HEK293T (cell line): ENCODE data around the gene FAM151A.

Source experiments
- CTCF ChIA-PET: fragments of 350-600 bp; formaldehyde crosslinking; extraction: SDS; loops from one replicate; lab custom pipeline; 2021; ENCODE audit warnings: antibody characterized with exemption, inconsistent platforms; lab: Yijun Ruan, JAX
- POLR2A ChIA-PET: fragments of 350-600 bp; formaldehyde crosslinking; extraction: SDS; loops from one replicate; lab custom pipeline; 2020; ENCODE audit warnings: antibody characterized with exemption, inconsistent platforms; lab: Yijun Ruan, JAX
- DNase-seq: peaks from one replicate; pipeline ENCODE4 v3.0.0; 2012; ENCODE audit warnings: mixed read lengths; ENCODE audit errors: extremely low spot score
- ARNT ChIP-seq: fragments of 450-650 bp; IDR thresholded peaks from 2 replicates; pipeline ENCODE4 v1.6.1; 2017; ENCODE audit warnings: mild to moderate bottlenecking
- BHLHE40 ChIP-seq: fragments of 450-650 bp; IDR thresholded peaks from 2 replicates; pipeline ENCODE4 v1.6.1; 2016; ENCODE audit warnings: mild to moderate bottlenecking, moderate library complexity, borderline replicate concordance
- CTBP1 ChIP-seq: fragments of 450-650 bp; IDR thresholded peaks from 2 replicates; pipeline ENCODE4 v1.6.1; 2016; ENCODE audit warnings: borderline replicate concordance
- ELF4 ChIP-seq: fragments of 450-650 bp; IDR thresholded peaks from 2 replicates; pipeline ENCODE4 v1.6.1; 2017; ENCODE audit warnings: antibody characterized with exemption
- FOXA1 ChIP-seq: fragments of 450-650 bp; IDR thresholded peaks from 2 replicates; pipeline ENCODE4 v1.6.1; 2016; ENCODE audit warnings: mild to moderate bottlenecking
- FOXK2 ChIP-seq: fragments of 450-650 bp; IDR thresholded peaks from 2 replicates; pipeline ENCODE4 v1.6.1; 2016; ENCODE audit warnings: mild to moderate bottlenecking
- FOXM1 ChIP-seq: fragments of 450-650 bp; IDR thresholded peaks from 2 replicates; pipeline ENCODE4 v1.6.1; 2017; ENCODE audit warnings: mild to moderate bottlenecking, borderline replicate concordance
- HDGF ChIP-seq: fragments of 450-650 bp; IDR thresholded peaks from 2 replicates; pipeline ENCODE4 v1.6.1; 2017; ENCODE audit warnings: antibody characterized with exemption, borderline replicate concordance
- L3MBTL2 ChIP-seq: fragments of 450-650 bp; conservative IDR thresholded peaks from 2 replicates; pipeline ENCODE4 v1.6.1; 2016; ENCODE audit warnings: mild to moderate bottlenecking
- LEF1 ChIP-seq: fragments of 450-650 bp; IDR thresholded peaks from 2 replicates; pipeline ENCODE4 v1.6.1; 2017; ENCODE audit warnings: mild to moderate bottlenecking, borderline replicate concordance
- NFRKB ChIP-seq: fragments of 450-650 bp; IDR thresholded peaks from 2 replicates; pipeline ENCODE4 v1.6.1; 2016; ENCODE audit warnings: mild to moderate bottlenecking, moderate library complexity
- SP1 ChIP-seq: fragments of 450-650 bp; IDR thresholded peaks from 2 replicates; pipeline ENCODE4 v1.6.1; 2017
- SUZ12 ChIP-seq: fragments of 450-650 bp; IDR thresholded peaks from 2 replicates; pipeline ENCODE4 v1.6.1; 2016; ENCODE audit warnings: mild to moderate bottlenecking
- TARDBP ChIP-seq: fragments of 450-650 bp; IDR thresholded peaks from 2 replicates; pipeline ENCODE4 v1.6.1; 2016
- ZNF384 ChIP-seq: fragments of 450-650 bp; IDR thresholded peaks from 2 replicates; pipeline ENCODE4 v1.6.1; 2016
- TF ChIP-seq, protein P1 (sequence below): fragments of 450-650 bp; IDR thresholded peaks from 2 replicates; pipeline ENCODE4 v1.6.1; 2016

Gene FAM151A

DNA sequence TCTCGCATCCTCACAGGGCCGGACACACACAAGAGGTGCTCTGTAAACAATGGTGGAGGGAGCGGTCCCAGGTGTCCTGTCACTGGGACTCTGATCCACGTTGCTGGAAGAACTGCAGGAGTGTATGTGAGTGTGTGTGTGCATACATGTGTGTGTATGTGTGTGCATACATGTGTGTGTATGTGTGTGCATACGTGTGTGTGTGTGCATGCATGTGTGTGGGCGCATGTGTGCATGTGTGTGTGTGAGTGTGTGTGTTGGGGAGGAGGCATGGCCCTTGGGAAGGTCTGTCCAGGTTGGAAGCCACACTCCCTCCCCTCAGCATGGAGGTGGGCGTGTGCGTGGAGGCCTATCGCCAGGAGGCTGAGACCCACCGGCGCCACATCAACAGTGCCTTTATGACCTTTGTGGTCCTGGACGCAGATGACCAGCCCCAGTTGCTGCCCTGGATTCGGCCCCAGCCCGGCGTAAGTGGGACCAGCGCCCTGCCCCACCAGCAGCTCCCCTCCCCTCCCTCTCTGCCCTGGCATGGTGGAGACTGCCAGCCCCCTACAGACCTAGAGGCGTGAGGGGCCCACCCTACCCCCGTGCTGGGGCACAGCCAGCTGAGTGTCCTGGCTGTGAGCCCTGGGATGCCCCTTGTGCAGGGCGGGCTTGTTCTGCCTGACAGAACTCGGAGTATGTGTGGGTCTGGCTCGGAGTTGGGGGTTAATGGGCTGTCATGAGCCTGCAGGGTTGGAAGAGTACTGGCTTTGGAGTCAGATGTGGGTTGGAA is 22.2 kb downstream of the FAM151A start:
- ChIA-PET CTCF (interaction anchor here (0.6 kb wide), 1 partner anchor 538 kb away, joined by 6 read pairs; no protein-coding TSS in a partner anchor), POLR2A (no interaction called here)
- no peak for DNase-seq
- no peak for TF ChIP-seq SP1
- no peak for TF ChIP-seq FOXK2
- TF ChIP-seq, protein P1, sequence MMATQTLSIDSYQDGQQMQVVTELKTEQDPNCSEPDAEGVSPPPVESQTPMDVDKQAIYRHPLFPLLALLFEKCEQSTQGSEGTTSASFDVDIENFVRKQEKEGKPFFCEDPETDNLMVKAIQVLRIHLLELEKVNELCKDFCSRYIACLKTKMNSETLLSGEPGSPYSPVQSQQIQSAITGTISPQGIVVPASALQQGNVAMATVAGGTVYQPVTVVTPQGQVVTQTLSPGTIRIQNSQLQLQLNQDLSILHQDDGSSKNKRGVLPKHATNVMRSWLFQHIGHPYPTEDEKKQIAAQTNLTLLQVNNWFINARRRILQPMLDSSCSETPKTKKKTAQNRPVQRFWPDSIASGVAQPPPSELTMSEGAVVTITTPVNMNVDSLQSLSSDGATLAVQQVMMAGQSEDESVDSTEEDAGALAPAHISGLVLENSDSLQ, result no peak

DNA sequence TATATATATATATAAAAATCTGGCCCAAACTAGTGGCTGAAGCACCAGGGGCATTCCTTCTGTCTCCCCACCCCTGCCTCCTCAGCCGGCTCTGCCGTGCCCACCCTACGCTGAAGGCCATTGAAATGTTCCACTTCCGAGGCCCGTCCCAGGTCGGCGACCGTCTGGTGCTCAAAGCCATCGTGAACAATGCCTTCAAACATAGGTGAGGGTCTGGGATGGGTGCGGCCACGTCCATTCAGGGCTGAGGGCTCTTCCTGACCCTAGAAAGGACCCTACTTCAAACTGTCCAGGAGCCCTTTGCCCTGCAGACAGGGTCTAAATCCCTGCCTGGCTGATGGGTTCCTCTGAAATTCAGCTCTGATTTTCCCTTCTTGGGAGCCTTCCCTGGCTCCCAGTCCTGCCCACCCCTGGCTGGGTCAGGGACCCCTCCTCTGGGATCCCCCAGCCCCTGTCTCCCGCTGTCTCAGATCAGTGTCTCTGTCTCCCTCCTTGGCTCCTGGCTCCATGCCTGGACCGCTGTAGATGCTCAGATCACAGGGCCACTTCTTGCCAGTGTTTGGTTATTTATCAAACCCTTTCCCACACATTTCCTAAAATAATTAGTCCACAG is 24.0 kb downstream of the FAM151A start:
- no peak for TF ChIP-seq ZNF384
- TF ChIP-seq NFRKB, result no peak
- TF ChIP-seq, protein P1, result no peak
- no peak for TF ChIP-seq FOXA1
- no peak for TF ChIP-seq SUZ12
- no peak for TF ChIP-seq SP1
- TF ChIP-seq BHLHE40, result no peak
- TF ChIP-seq FOXM1, result no peak
- TF ChIP-seq LEF1, result no peak
- DNase-seq, result no peak
- ChIA-PET POLR2A (no interaction called here), CTCF (no interaction called here)

DNA sequence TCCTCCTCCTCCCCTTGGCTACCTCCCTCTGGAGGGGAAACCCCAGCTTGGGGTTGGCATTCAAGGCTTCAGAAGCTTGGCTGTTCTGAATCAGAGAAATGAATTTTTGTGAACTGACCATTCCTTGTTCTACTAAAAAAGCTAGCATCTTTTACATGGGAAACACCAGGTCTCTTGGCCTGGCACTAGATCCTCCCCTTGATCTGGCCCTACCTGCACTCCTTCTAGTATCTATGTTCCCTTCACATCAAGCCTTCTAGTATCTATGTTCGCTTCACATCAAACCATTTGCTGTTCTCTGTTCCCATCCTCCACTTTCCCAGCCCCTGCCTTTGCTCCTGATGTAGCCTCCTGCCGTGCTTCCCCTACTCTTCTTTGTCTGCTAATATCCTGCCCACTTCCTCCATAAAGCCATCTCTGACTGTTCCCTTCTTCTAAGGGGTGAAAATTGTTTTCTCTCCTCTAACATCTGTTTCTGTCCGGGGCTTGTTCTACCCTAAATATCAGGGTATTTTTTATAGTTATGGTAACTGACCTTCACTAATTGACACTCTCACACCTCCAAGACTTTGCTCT is 25.8 kb downstream of the FAM151A start:
- CTCF ChIA-PET, result no interaction called here
- TF ChIP-seq ZNF384 (no peak), SP1 (no peak), ARNT (no peak), FOXA1 (no peak), NFRKB (no peak), BHLHE40 (no peak), CTBP1 (no peak), L3MBTL2 (no peak), TARDBP (no peak), FOXK2 (no peak), ELF4 (no peak), LEF1 (no peak), SUZ12 (no peak), FOXM1 (no peak), HDGF (no peak)
- TF ChIP-seq, protein P1, result no peak
- POLR2A ChIA-PET, result no interaction called here
- no peak for DNase-seq

DNA sequence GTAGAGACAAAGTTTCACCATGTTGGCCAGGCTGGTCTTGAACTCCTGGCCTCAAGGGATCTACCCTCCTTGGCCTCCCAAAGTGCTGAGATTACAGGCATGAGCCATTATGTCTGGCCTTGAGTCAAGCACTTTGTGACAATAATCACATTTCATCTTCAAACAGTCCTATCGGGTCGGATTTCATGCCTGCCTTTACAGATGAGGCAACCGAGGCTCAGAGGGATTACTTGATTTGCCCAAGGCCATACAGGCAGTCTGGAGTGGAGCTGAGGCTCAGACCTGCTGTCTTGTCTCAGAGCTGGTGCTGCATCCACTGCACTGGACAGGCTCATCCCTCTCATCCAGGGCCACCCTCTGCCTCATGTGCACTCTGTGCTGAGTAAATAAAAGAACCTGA is 26.6 kb downstream of the FAM151A start:
- ChIA-PET CTCF (no interaction called here), POLR2A (no interaction called here)
- TF ChIP-seq FOXA1, result no peak
- DNase-seq, result no peak

DNA sequence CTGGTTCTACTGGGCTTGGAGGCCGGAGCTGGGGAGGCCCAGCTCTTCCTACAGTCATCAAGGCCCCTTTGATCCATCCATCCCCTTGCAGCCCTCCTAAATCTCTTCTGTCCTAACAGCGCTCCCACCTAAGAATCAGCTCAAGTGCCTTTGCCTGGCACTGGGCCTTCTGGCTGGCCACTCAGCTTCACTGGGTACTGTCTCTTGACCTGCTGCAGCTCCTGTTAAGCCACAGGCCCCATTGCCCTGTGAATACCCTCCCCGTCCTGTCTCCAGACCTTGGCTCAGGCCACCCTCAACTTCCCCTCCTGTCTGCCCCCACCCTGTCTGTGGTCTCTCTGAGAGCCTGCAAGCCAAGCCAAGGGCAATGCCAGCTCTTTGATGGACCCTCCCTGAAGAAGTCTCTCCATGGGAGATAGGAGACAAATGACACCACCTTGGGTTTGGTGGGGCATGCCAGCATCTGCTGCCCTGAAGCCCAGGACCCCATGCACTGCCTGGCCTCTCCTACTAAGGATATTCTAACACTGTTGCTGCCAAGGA is 27.3 kb downstream of the FAM151A start:
- ChIA-PET POLR2A (no interaction called here), CTCF (no interaction called here)
- TF ChIP-seq TARDBP (no peak), LEF1 (no peak), CTBP1 (no peak), FOXA1 (no peak), FOXM1 (no peak), ELF4 (no peak), L3MBTL2 (no peak), ARNT (no peak), SP1 (no peak)
- TF ChIP-seq, protein P1, result no peak
- no peak for DNase-seq

DNA sequence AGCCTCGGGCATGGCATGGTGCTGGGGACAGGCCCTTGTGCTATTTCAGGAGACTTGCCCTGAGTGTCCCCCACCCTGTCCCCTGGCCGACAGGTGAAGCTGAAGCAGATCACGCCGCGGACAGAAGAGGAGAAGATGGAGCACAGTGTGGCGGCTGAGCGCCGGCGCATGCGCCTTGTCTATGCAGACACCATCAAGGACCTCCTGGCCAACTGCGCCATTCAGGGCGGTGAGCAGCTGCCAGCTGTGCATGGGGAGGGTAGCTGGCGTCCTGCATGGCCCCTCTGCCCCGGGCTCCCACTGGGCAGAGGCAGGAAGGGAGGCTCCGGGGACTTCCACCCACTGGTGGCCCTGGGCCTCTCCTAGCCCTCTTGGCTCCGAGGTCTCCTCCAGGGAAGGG is 28.9 kb downstream of the FAM151A start:
- ChIA-PET POLR2A (no interaction called here), CTCF (no interaction called here)
- no peak for DNase-seq
- TF ChIP-seq HDGF (no peak), NFRKB (no peak)
